Measurements from ENCODE around the gene RNASE7.

DNA sequence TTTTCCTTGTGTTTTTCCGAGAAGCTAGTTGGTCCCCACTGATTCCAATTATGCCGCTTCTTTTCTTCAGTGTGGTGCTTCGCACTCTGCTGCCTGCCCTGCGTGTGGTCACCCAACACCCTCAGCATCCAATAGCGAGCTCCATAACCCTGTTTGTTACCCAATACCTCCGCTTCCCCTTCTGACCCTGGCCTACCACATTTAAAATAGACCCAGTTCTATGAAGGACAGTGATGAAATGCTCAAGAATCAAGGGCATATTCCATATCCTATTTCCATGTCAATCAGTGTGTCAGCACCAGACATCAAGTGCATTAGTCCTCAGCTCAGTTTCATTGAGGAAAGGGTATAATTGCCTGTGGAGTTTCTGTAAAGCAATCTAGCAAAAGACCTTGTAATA is 26.9 kb upstream of the RNASE7 start:
- TF ChIP-seq POLR2AphosphoS5 (IDR thresholded peaks at IDR 0.05) (no peak), CTCF (IDR thresholded peaks at IDR 0.05) (no peak), POLR2A (IDR thresholded peaks at IDR 0.05) (no peak), EP300 (IDR thresholded peaks at IDR 0.05) (no peak)

Data from gastroesophageal sphincter (tissue), 3 donors.